ENCODE results near the gene DGKK.

DGKK gene

GRCh38 chrX:50495616-50496015, 25.0 kb upstream of the DGKK start:
- H3K4me2 ChIP-seq (ENCODE audit: insufficient read depth, low read length), result no peak overlapping the region
- ATAC-seq (ENCODE audit: insufficient read depth, low read depth) (no peak), DNase-seq (no peak)
- TF ChIP-seq CTCF (IDR thresholded peaks at IDR 0.05; ENCODE audit: borderline replicate concordance, extremely low read depth, low read length, poor library complexity, severe bottlenecking) (no peak), EZH2 (IDR thresholded peaks at IDR 0.05; ENCODE audit: borderline replicate concordance, low read depth, low read length, severe bottlenecking) (no peak)
- no peaks in the 10 kb centered on the region for H3K27me3 ChIP-seq (ENCODE audit: insufficient read depth, low read length, poor library complexity)
- no peak overlapping the region for H3K4me3 ChIP-seq (ENCODE audit: low read depth in 1 of 2, low read length in 2 of 2)
- no peaks in the 10 kb centered on the region for H3K79me2 ChIP-seq (ENCODE audit: insufficient read depth, low read length)
- H3K4me1 ChIP-seq (ENCODE audit: insufficient read depth, low read length), result no peaks in the 10 kb centered on the region
- no peak overlapping the region for H3K9ac ChIP-seq (ENCODE audit: low read depth, low read length)
- no peak overlapping the region for H2AFZ ChIP-seq (ENCODE audit: low read depth, low read length)
- H3K27ac ChIP-seq (ENCODE audit: low read length), result no peak overlapping the region
- no peaks in the 10 kb centered on the region for H4K20me1 ChIP-seq (ENCODE audit: insufficient read depth, low read length)
- H3K9me3 ChIP-seq (ENCODE audit: insufficient read depth, low read length, severe bottlenecking), result no peaks in the 10 kb centered on the region
- H3K36me3 ChIP-seq (ENCODE audit: insufficient read depth, low read length), result no peaks in the 10 kb centered on the region

- ATAC-seq (ENCODE audit: insufficient read depth, low read depth), result no peak
- Histone ChIP-seq H3K9ac (ENCODE audit: low read depth, low read length) (no peak overlapping the region), H3K36me3 (ENCODE audit: insufficient read depth, low read length) (no peaks in the 10 kb centered on the region), H3K4me3 (ENCODE audit: low read depth in 1 of 2, low read length in 2 of 2) (no peak overlapping the region), H4K20me1 (ENCODE audit: insufficient read depth, low read length) (no peaks in the 10 kb centered on the region), H3K79me2 (ENCODE audit: insufficient read depth, low read length) (no peaks in the 10 kb centered on the region), H3K4me1 (ENCODE audit: insufficient read depth, low read length) (no peaks in the 10 kb centered on the region), H3K9me3 (ENCODE audit: insufficient read depth, low read length, severe bottlenecking) (no peaks in the 10 kb centered on the region), H3K27me3 (ENCODE audit: insufficient read depth, low read length, poor library complexity) (no peaks in the 10 kb centered on the region), H3K27ac (ENCODE audit: low read length) (no peak overlapping the region), H2AFZ (ENCODE audit: low read depth, low read length) (no peak overlapping the region), H3K4me2 (ENCODE audit: insufficient read depth, low read length) (no peak overlapping the region)
- DNase-seq, result no peak
- TF ChIP-seq CTCF (IDR thresholded peaks at IDR 0.05; ENCODE audit: borderline replicate concordance, extremely low read depth, low read length, poor library complexity, severe bottlenecking), result no peak
- TF ChIP-seq EZH2 (IDR thresholded peaks at IDR 0.05; ENCODE audit: borderline replicate concordance, low read depth, low read length, severe bottlenecking), result no peak
Measured at GRCh38 chrX:50492720-50493119, 22.1 kb upstream of the DGKK start.

GRCh38 chrX:50484662-50485061, 14.0 kb upstream of the DGKK start:
- no peak for DNase-seq
- no peaks in the 10 kb centered on the region for H3K27me3 ChIP-seq (ENCODE audit: insufficient read depth, low read length, poor library complexity)
- no peaks in the 10 kb centered on the region for H3K36me3 ChIP-seq (ENCODE audit: insufficient read depth, low read length)
- no peak overlapping the region for H3K4me3 ChIP-seq (ENCODE audit: low read depth in 1 of 2, low read length in 2 of 2)
- no peak overlapping the region for H3K4me2 ChIP-seq (ENCODE audit: insufficient read depth, low read length)
- TF ChIP-seq EZH2 (IDR thresholded peaks at IDR 0.05; ENCODE audit: borderline replicate concordance, low read depth, low read length, severe bottlenecking) (no peak), CTCF (IDR thresholded peaks at IDR 0.05; ENCODE audit: borderline replicate concordance, extremely low read depth, low read length, poor library complexity, severe bottlenecking) (no peak)
- no peaks in the 10 kb centered on the region for H3K9me3 ChIP-seq (ENCODE audit: insufficient read depth, low read length, severe bottlenecking)
- H3K4me1 ChIP-seq (ENCODE audit: insufficient read depth, low read length), result no peaks in the 10 kb centered on the region
- no peak overlapping the region for H2AFZ ChIP-seq (ENCODE audit: low read depth, low read length)
- no peak overlapping the region for H3K9ac ChIP-seq (ENCODE audit: low read depth, low read length)
- H3K27ac ChIP-seq (ENCODE audit: low read length), result no peak overlapping the region
- no peaks in the 10 kb centered on the region for H4K20me1 ChIP-seq (ENCODE audit: insufficient read depth, low read length)
- H3K79me2 ChIP-seq (ENCODE audit: insufficient read depth, low read length), result no peaks in the 10 kb centered on the region
- ATAC-seq (ENCODE audit: insufficient read depth, low read depth), result no peak

GRCh38 chrX:50483283-50483682, 12.7 kb upstream of the DGKK start:
- TF ChIP-seq CTCF (IDR thresholded peaks at IDR 0.05; ENCODE audit: borderline replicate concordance, extremely low read depth, low read length, poor library complexity, severe bottlenecking) (no peak), EZH2 (IDR thresholded peaks at IDR 0.05; ENCODE audit: borderline replicate concordance, low read depth, low read length, severe bottlenecking) (no peak)
- no peak overlapping the region for H2AFZ ChIP-seq (ENCODE audit: low read depth, low read length)
- H3K79me2 ChIP-seq (ENCODE audit: insufficient read depth, low read length), result no peaks in the 10 kb centered on the region
- no peak overlapping the region for H3K9ac ChIP-seq (ENCODE audit: low read depth, low read length)
- no peak overlapping the region for H3K27ac ChIP-seq (ENCODE audit: low read length)
- no peaks in the 10 kb centered on the region for H3K9me3 ChIP-seq (ENCODE audit: insufficient read depth, low read length, severe bottlenecking)
- no peaks in the 10 kb centered on the region for H3K27me3 ChIP-seq (ENCODE audit: insufficient read depth, low read length, poor library complexity)
- no peak overlapping the region for H3K4me3 ChIP-seq (ENCODE audit: low read depth in 1 of 2, low read length in 2 of 2)
- H3K4me1 ChIP-seq (ENCODE audit: insufficient read depth, low read length), result no peaks in the 10 kb centered on the region
- no peaks in the 10 kb centered on the region for H4K20me1 ChIP-seq (ENCODE audit: insufficient read depth, low read length)
- peak; percentile 82 for ATAC-seq (ENCODE audit: insufficient read depth, low read depth)
- H3K4me2 ChIP-seq (ENCODE audit: insufficient read depth, low read length), result no peak overlapping the region
- peak; percentile 4 for DNase-seq
- H3K36me3 ChIP-seq (ENCODE audit: insufficient read depth, low read length), result no peaks in the 10 kb centered on the region

Data from DND-41 (cell line).